SK-N-SH (cell line): Measurements from ENCODE around the gene ZFHX3.

Experiments
- CTCF ChIP-seq: fragments of 200-600 bp; sonication (generic); IDR thresholded peaks from 2 replicates; pipeline ENCODE4 v1.6.1; 2017; ENCODE audit warnings: antibody characterized with exemption, mild to moderate bottlenecking, moderate library complexity
- EP300 ChIP-seq, 2 experiments: IDR thresholded peaks; 2 replicates each; pipeline versions ENCODE4 v1.4.0 to v1.6.1; 2012; ENCODE audit warnings: borderline replicate concordance in 1 of 2, low read depth in 1 of 2, low read length in 1 of 2
- POLR2AphosphoS5 ChIP-seq: IDR thresholded peaks from 2 replicates; pipeline ENCODE4 v1.6.1; 2012; ENCODE audit warnings: low read depth, low read length
- REST ChIP-seq: IDR thresholded peaks from 2 replicates; pipeline ENCODE4 v1.6.1; 2012; ENCODE audit warnings: mild to moderate bottlenecking, low read depth, low read length, moderate library complexity
- USF2 ChIP-seq: fragments of 150-350 bp; IDR thresholded peaks from 2 replicates; pipeline ENCODE4 v1.6.1; 2017; ENCODE audit warnings: antibody characterized with exemption, low read length, low read depth, borderline replicate concordance

GRCh38 chr16:73056448-73056847 lies 8.5 kb upstream of the ZFHX3 start:
- no peak for TF ChIP-seq POLR2AphosphoS5
- no peak for TF ChIP-seq EP300 (IDR thresholded peaks at IDR 0.05; ENCODE audit: borderline replicate concordance in 1 of 2, low read depth in 1 of 2, low read length in 1 of 2)
- TF ChIP-seq CTCF: no peak
- no peak for TF ChIP-seq REST
- no peak for TF ChIP-seq USF2
